B cell (primary cell): Measurements from ENCODE around the gene HRC. TPM values are rescaled to one million over a fixed set of nuclear protein-coding genes. Genes with fewer than 3 reads are reported as not detected.

Source experiments
- ATAC-seq: fragments of 200-7000 bp; cut with Tn5 transposase; one replicate; pipeline ENCODE4 v1.10.0; 2021; ENCODE audit warnings: low read depth, mild to moderate bottlenecking, moderate number of reproducible peaks, moderate library complexity
- CTCF ChIA-PET: fragments of 350-600 bp; sonication (Branson Sonifier 250); formaldehyde crosslinking; loops from one replicate; lab custom pipeline; 2021; ENCODE audit warnings: antibody characterized with exemption, inconsistent platforms; lab: Charles Lee
- POLR2A ChIA-PET: fragments of 350-600 bp; sonication (Branson Sonifier 250); formaldehyde crosslinking; loops from one replicate; lab custom pipeline; 2021; ENCODE audit warnings: antibody characterized with exemption; lab: Charles Lee
- DNase-seq: peaks from one replicate; pipeline ENCODE4 v3.0.0; 2013
- H2AFZ ChIP-seq: 2 replicates; pipeline ENCODE4 v1.6.1; 2012; ENCODE audit warnings: mild to moderate bottlenecking, low read depth, low read length; ENCODE audit not compliant: insufficient read depth, poor library complexity, severe bottlenecking
- H3K27ac ChIP-seq, 2 donors: 1 replicate in 1 of 2; 2 replicates in 1 of 2; pipeline ENCODE4 v1.5.1; 2012 to 2013; ENCODE audit warnings: low read length in 2 of 2, mild to moderate bottlenecking in 2 of 2, moderate library complexity in 1 of 2
- H3K27me3 ChIP-seq, 4 experiments: fragments of 200-600 bp in 1 of 4; sonication (generic) in 1 of 4; replicated peaks in 1 of 4; 1 replicate in 2 of 4; 2 replicates in 2 of 4; pipeline versions ENCODE4 v1.6.1 to v1.7.0; 2013 to 2016; ENCODE audit warnings: low read length in 3 of 4, mild to moderate bottlenecking in 2 of 4, mixed read lengths in 1 of 4, moderate library complexity in 1 of 4; ENCODE audit not compliant: insufficient read depth in 4 of 4, control insufficient read depth in 3 of 4; ENCODE audit errors: control extremely low read depth in 1 of 4
- H3K36me3 ChIP-seq, 2 experiments: replicated peaks in 1 of 2; 1 replicate in 1 of 2; 2 replicates in 1 of 2; pipeline versions ENCODE4 v1.6.1 to v1.7.1; 2013; ENCODE audit warnings: low read length in 1 of 2; ENCODE audit not compliant: insufficient read depth in 2 of 2, control insufficient read depth in 1 of 2; ENCODE audit errors: control extremely low read depth in 1 of 2, extremely low read depth in 1 of 2
- H3K4me1 ChIP-seq, 2 donors: fragments of 200-600 bp in 1 of 2; sonication (generic) in 1 of 2; 1 replicate in 1 of 2; 2 replicates in 1 of 2; pipeline versions ENCODE4 v1.5.1 to v1.6.1; 2013 to 2017; ENCODE audit warnings: low read length in 2 of 2; ENCODE audit not compliant: control insufficient read depth in 2 of 2, insufficient read depth in 2 of 2
- H3K4me2 ChIP-seq: replicated peaks from 2 replicates; pipeline ENCODE3; 2012; ENCODE audit warnings: mild to moderate bottlenecking, low read depth, low read length; ENCODE audit not compliant: poor library complexity, severe bottlenecking
- H3K4me3 ChIP-seq, 5 experiments: fragments of 200-600 bp in 1 of 5; sonication (generic) in 1 of 5; 1 replicate in 3 of 5; 2 replicates in 2 of 5; pipeline versions ENCODE4 v1.5.1 to v1.7.0; 2011 to 2016; ENCODE audit warnings: low read length in 4 of 5, mild to moderate bottlenecking in 4 of 5, low read depth in 2 of 5, control low read depth in 1 of 5, moderate library complexity in 1 of 5; ENCODE audit not compliant: insufficient read depth in 1 of 5; ENCODE audit errors: control extremely low read depth in 1 of 5, extremely low read depth in 1 of 5
- H3K79me2 ChIP-seq: fragments of 200-600 bp; sonication (generic); one replicate; pipeline ENCODE4 v1.6.0; 2016; ENCODE audit warnings: low read length; ENCODE audit not compliant: control insufficient read depth, insufficient read depth
- H3K9ac ChIP-seq: fragments of 200-600 bp; sonication (generic); 2 replicates; pipeline ENCODE4 v1.6.1; 2017; ENCODE audit warnings: mild to moderate bottlenecking, low read length, moderate library complexity
- H3K9me3 ChIP-seq, 3 donors: one replicate each; pipeline versions ENCODE4 v1.6.1 to v1.7.1; 2013; ENCODE audit warnings: low read length in 2 of 3; ENCODE audit not compliant: control insufficient read depth in 2 of 3, insufficient read depth in 1 of 3; ENCODE audit errors: control extremely low read depth in 1 of 3
- H4K20me1 ChIP-seq: 2 replicates; pipeline ENCODE4 v1.6.0; 2012; ENCODE audit warnings: mild to moderate bottlenecking, low read length; ENCODE audit not compliant: insufficient read depth, control insufficient read depth, poor library complexity, severe bottlenecking
- H3K27ac Mint-ChIP-seq: one replicate; pipeline ENCODE4 v1.8.0; 2021; ENCODE audit warnings: mixed read lengths
- H3K27me3 Mint-ChIP-seq: one replicate; pipeline ENCODE4 v1.8.0; 2021; ENCODE audit warnings: mixed read lengths
- H3K4me1 Mint-ChIP-seq: one replicate; pipeline ENCODE4 v1.8.0; 2021; ENCODE audit warnings: mixed read lengths
- H3K4me3 Mint-ChIP-seq: one replicate; pipeline ENCODE4 v1.8.0; 2021; ENCODE audit warnings: mixed read lengths
- H3K9me3 Mint-ChIP-seq: one replicate; pipeline ENCODE4 v1.8.0; 2022; ENCODE audit warnings: mixed read lengths; ENCODE audit not compliant: insufficient read depth
- CTCF ChIP-seq: fragments of 200-600 bp; IDR thresholded peaks from one replicate; pipeline ENCODE4 v1.8.0; 2022; ENCODE audit warnings: antibody characterized with exemption, mild to moderate bottlenecking
- EZH2 ChIP-seq: IDR thresholded peaks from 2 replicates; pipeline ENCODE4 v1.6.1; 2012; ENCODE audit warnings: borderline replicate concordance, low read depth, mild to moderate bottlenecking, moderate library complexity, low read length; ENCODE audit not compliant: insufficient read depth, poor library complexity, severe bottlenecking
- WGBS: methylation state at CpG from one replicate; pipeline ENCODE4 v1.1.5; 2013; ENCODE audit warnings: missing lambda C conversion rate; ENCODE audit not compliant: insufficient coverage; 5-methylcytosine and 5-hydroxymethylcytosine counted together
- intact Hi-C: fragments of 100-400 bp; cut with micrococcal nuclease; formaldehyde crosslinking; loops from one replicate; pipeline ENCODE4 v1.10.0; 2022
- polyA plus RNA-seq: library from polyadenylated mRNA; depleted of rRNA; stranded (reverse); fragments of >200 nt; gene quantifications from 2 replicates; pipeline ENCODE4 v1.2.3, GENCODE V29; 2012
- total RNA-seq, 2 donors: library from RNA; stranded (reverse); fragments of 120-200 nt in 1 of 2; gene quantifications; 1 replicate in 1 of 2; 2 replicates in 1 of 2; pipeline versions ENCODE4 v1.2.3 to v1.2.4, GENCODE V29; 2013 to 2022

The HRC gene
- total and polyA plus RNA-seq, 2 donors (not counting 1 experiment from before 2014, with no cell fraction given), result not detected

- Histone ChIP-seq H3K9me3 (no peaks in the 10 kb centered on the region), H3K4me3 (peak within 1 kb of the TSS; percentile 39 to 88 (median 62)), H3K4me1 (peaks cover 19 to 29% of the 10 kb centered on the region in 2 donors), H3K36me3 (no peaks in the 10 kb centered on the region), H2AFZ (peak within 1 kb of the TSS; percentile 88), H4K20me1 (no peaks in the 10 kb centered on the region), H3K27me3 (peaks cover 0 to 11% (median 2%) of the 10 kb centered on the region in 4 experiments), H3K4me2 (peak within 1 kb of the TSS; percentile 91), H3K27ac (peak within 1 kb of the TSS; percentile 93 to 95), H3K79me2 (no peaks in the 10 kb centered on the region), H3K9ac (peak within 1 kb of the TSS; percentile 85)
- ATAC-seq, result no peak
- H3K9me3 Mint-ChIP-seq, result no peaks in the 10 kb centered on the region
- POLR2A ChIA-PET, result interaction anchor here (0.6 to 1.5 kb wide), 3 partner anchors 8 to 605 kb away, joined by 3 to 9 read pairs (median 3); no protein-coding TSS in a partner anchor
- H3K27ac Mint-ChIP-seq, result peak within 1 kb of the TSS; percentile 93
- intact Hi-C loops, result loop anchor here (1.0 to 10.0 kb wide), 6 partner anchors 9 to 698 kb away; partner anchors contain the start of genes DBP, GYS1, MED25 and PRMT1
- under 1% methylated on average over 80 of the region's 90 CpGs for WGBS
- DNase-seq, result peak; percentile 61
- peak within 1 kb of the TSS; percentile 90 for H3K4me3 Mint-ChIP-seq
- H3K27me3 Mint-ChIP-seq, result peaks cover 6% of the 10 kb centered on the region
- peaks cover 38% of the 10 kb centered on the region for H3K4me1 Mint-ChIP-seq
- CTCF ChIA-PET, result interaction anchor here (0.8 to 2.2 kb wide), 3 partner anchors 13 to 28 kb away, joined by 4 to 7 read pairs (median 4); no protein-coding TSS in a partner anchor
- peak; percentile 74 for TF ChIP-seq EZH2
- no peak for TF ChIP-seq CTCF
Measured at GRCh38 chr19:49119411-49120324, 35.5 kb downstream of the HRC start, which contains the start of gene PPFIA3. Gene PPFIA3, plus strand, starts transcription at chr19:49119544. Its CDS starts 8,330 bp downstream, at chr19:49127874.
